Activated CD8-positive, alpha-beta memory T cell treated with anti-CD3 and anti-CD28 coated beads for 1 hour (primary cell): ENCODE data around the gene PTGDR2.

ENCODE experiments used
- DNase-seq, 2 donors: peaks; one replicate each; pipeline ENCODE4 v3.0.0-alpha.2; 2020; ENCODE audit warnings: low read depth in 1 of 2; ENCODE audit errors: extremely low read depth in 1 of 2

The PTGDR2 gene

GRCh38 chr11:60855726-60856633, at the start of gene PTGDR2:
PTGDR2 (minus strand) TSS chr11:60855950; CDS start chr11:60853722, 2,228 bp downstream.
- DNase-seq, result no peak

- DNase-seq, result no peak
Observed at GRCh38 chr11:60905047-60905446, 49.3 kb upstream of the PTGDR2 start.

- no peak for DNase-seq
Observed at GRCh38 chr11:60902625-60903024, 46.9 kb upstream of the PTGDR2 start.

- DNase-seq, result no peak
Observed at GRCh38 chr11:60900673-60901404, 45.1 kb upstream of the PTGDR2 start.

- no peak for DNase-seq
Observed at GRCh38 chr11:60899977-60900376, 44.2 kb upstream of the PTGDR2 start.

- DNase-seq, result no peak
Observed at GRCh38 chr11:60899046-60899936, 43.5 kb upstream of the PTGDR2 start.

- DNase-seq, result no peak
Observed at GRCh38 chr11:60897496-60897895, 41.7 kb upstream of the PTGDR2 start.

GRCh38 chr11:60895687-60896086, 39.9 kb upstream of the PTGDR2 start:
- DNase-seq, result no peak

- no peak for DNase-seq
Observed at GRCh38 chr11:60891103-60891741, 35.5 kb upstream of the PTGDR2 start.

GRCh38 chr11:60890696-60891095, 34.9 kb upstream of the PTGDR2 start:
- no peak for DNase-seq

GRCh38 chr11:60889869-60890311, 34.1 kb upstream of the PTGDR2 start:
- no peak for DNase-seq

GRCh38 chr11:60887556-60887955, 31.8 kb upstream of the PTGDR2 start:
- DNase-seq, result peak in 1 of 2 donors; percentile 36

- DNase-seq, result no peak
Observed at GRCh38 chr11:60880643-60881282, 25.0 kb upstream of the PTGDR2 start.

- no peak for DNase-seq
Observed at GRCh38 chr11:60879971-60880588, 24.3 kb upstream of the PTGDR2 start.

GRCh38 chr11:60879104-60879503, 23.4 kb upstream of the PTGDR2 start:
- DNase-seq, result no peak

GRCh38 chr11:60878245-60879101, 22.7 kb upstream of the PTGDR2 start:
- DNase-seq, result no peak

GRCh38 chr11:60876168-60876485, 20.4 kb upstream of the PTGDR2 start:
- no peak for DNase-seq

- no peak for DNase-seq
Observed at GRCh38 chr11:60875366-60876167, 19.8 kb upstream of the PTGDR2 start.
